ENCODE measurements around the gene ECSIT. TPM values are rescaled to one million over a fixed set of nuclear protein-coding genes. Genes with fewer than 3 reads are reported as not detected.

ECSIT gene
- total RNA-seq, 1 experiment from 2014 or later, result 64.7 TPM

- no peak overlapping the region for H3K27ac ChIP-seq (ENCODE audit: low read depth, low read length, poor library complexity, severe bottlenecking)
- no peak overlapping the region for H3K4me3 ChIP-seq (ENCODE audit: low read depth, low read length, poor library complexity, severe bottlenecking)
- H3K36me3 ChIP-seq (ENCODE audit: insufficient read depth, low read length, poor library complexity, severe bottlenecking), result peaks cover 4% of the 10 kb centered on the region
- no peak for DNase-seq (ENCODE audit: low spot score)
- POLR2A ChIA-PET (ENCODE audit: low non-redundant PET), result no interaction called here
- no TSS peak for BruUV-seq (replicated peaks)
- intact Hi-C loops (cut with micrococcal nuclease; ENCODE audit: unreplicated experiment), result no loop called here
- no peaks in the 10 kb centered on the region for H3K27me3 ChIP-seq (replicated peaks; ENCODE audit: insufficient read depth, low read depth, low read length, poor library complexity)
- TF ChIP-seq, protein P1, sequence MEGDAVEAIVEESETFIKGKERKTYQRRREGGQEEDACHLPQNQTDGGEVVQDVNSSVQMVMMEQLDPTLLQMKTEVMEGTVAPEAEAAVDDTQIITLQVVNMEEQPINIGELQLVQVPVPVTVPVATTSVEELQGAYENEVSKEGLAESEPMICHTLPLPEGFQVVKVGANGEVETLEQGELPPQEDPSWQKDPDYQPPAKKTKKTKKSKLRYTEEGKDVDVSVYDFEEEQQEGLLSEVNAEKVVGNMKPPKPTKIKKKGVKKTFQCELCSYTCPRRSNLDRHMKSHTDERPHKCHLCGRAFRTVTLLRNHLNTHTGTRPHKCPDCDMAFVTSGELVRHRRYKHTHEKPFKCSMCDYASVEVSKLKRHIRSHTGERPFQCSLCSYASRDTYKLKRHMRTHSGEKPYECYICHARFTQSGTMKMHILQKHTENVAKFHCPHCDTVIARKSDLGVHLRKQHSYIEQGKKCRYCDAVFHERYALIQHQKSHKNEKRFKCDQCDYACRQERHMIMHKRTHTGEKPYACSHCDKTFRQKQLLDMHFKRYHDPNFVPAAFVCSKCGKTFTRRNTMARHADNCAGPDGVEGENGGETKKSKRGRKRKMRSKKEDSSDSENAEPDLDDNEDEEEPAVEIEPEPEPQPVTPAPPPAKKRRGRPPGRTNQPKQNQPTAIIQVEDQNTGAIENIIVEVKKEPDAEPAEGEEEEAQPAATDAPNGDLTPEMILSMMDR (conservative IDR thresholded peaks at IDR 0.05; ENCODE audit: low read depth, low read length), result no peak
- no peak for TF ChIP-seq EZH2 (IDR thresholded peaks at IDR 0.05; ENCODE audit: borderline replicate concordance, low read depth, low read length, poor library complexity, severe bottlenecking)
- peaks cover 7% of the 10 kb centered on the region for H3K4me1 ChIP-seq (ENCODE audit: insufficient read depth, low read length, poor library complexity, severe bottlenecking)
- CTCF ChIA-PET, result no interaction called here
- H3K9me3 ChIP-seq (ENCODE audit: low read depth, low read length, poor library complexity, severe bottlenecking), result no peaks in the 10 kb centered on the region
These were observed 21.4 kb downstream of the ECSIT start for GRCh38 chr19:11507370-11508078.

DNA sequence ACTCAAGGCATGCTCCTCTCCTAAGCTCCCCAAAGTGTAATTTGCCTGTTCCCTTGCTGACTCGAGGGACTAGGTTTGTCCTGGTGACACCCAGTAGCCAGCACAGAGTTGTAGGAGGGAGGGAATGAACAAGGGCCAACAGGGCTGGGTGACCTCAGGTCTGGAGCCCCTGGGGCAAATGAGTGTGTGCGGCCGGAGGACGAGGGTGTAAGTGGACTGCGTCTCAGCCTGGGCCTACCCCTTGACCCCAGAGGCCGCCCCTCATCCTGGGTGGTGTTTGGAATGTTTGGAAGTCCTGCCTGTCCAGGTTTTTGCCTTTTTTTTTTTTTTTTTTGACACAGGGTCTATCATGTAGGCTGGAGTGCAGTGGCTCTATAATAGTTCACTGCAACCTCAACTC is 22.0 kb downstream of the ECSIT start:
- Histone ChIP-seq H3K27ac (ENCODE audit: low read depth, low read length, poor library complexity, severe bottlenecking) (no peak overlapping the region), H3K9me3 (ENCODE audit: low read depth, low read length, poor library complexity, severe bottlenecking) (no peaks in the 10 kb centered on the region), H3K4me3 (ENCODE audit: low read depth, low read length, poor library complexity, severe bottlenecking) (no peak overlapping the region), H3K36me3 (ENCODE audit: insufficient read depth, low read length, poor library complexity, severe bottlenecking) (peaks cover 4% of the 10 kb centered on the region), H3K4me1 (ENCODE audit: insufficient read depth, low read length, poor library complexity, severe bottlenecking) (peaks cover 7% of the 10 kb centered on the region), H3K27me3 (replicated peaks; ENCODE audit: insufficient read depth, low read depth, low read length, poor library complexity) (no peaks in the 10 kb centered on the region)
- intact Hi-C loops (cut with micrococcal nuclease; ENCODE audit: unreplicated experiment), result no loop called here
- no TSS peak for BruUV-seq (replicated peaks)
- POLR2A ChIA-PET (ENCODE audit: low non-redundant PET), result no interaction called here
- TF ChIP-seq, protein P1 (conservative IDR thresholded peaks at IDR 0.05; ENCODE audit: low read depth, low read length), result no peak
- TF ChIP-seq EZH2 (IDR thresholded peaks at IDR 0.05; ENCODE audit: borderline replicate concordance, low read depth, low read length, poor library complexity, severe bottlenecking), result no peak
- CTCF ChIA-PET, result no interaction called here
- no peak for DNase-seq (ENCODE audit: low spot score)

- peak overlapping the region; percentile 85 for H3K4me3 ChIP-seq (ENCODE audit: low read depth, low read length, poor library complexity, severe bottlenecking)
- intact Hi-C loops (cut with micrococcal nuclease; ENCODE audit: unreplicated experiment), result no loop called here
- peaks cover 7% of the 10 kb centered on the region for H3K4me1 ChIP-seq (ENCODE audit: insufficient read depth, low read length, poor library complexity, severe bottlenecking)
- H3K27ac ChIP-seq (ENCODE audit: low read depth, low read length, poor library complexity, severe bottlenecking), result peak overlapping the region; percentile 94
- no peak for TF ChIP-seq EZH2 (IDR thresholded peaks at IDR 0.05; ENCODE audit: borderline replicate concordance, low read depth, low read length, poor library complexity, severe bottlenecking)
- TF ChIP-seq, protein P1 (conservative IDR thresholded peaks at IDR 0.05; ENCODE audit: low read depth, low read length), result no peak
- CTCF ChIA-PET, result no interaction called here
- DNase-seq (ENCODE audit: low spot score), result no peak
- peaks cover under 1% of the 10 kb centered on the region for H3K36me3 ChIP-seq (ENCODE audit: insufficient read depth, low read length, poor library complexity, severe bottlenecking)
- no peaks in the 10 kb centered on the region for H3K9me3 ChIP-seq (ENCODE audit: low read depth, low read length, poor library complexity, severe bottlenecking)
- TSS peak; percentile 66 for BruUV-seq (replicated peaks)
- no peaks in the 10 kb centered on the region for H3K27me3 ChIP-seq (replicated peaks; ENCODE audit: insufficient read depth, low read depth, low read length, poor library complexity)
- POLR2A ChIA-PET (ENCODE audit: low non-redundant PET), result no interaction called here
These were observed 22.8 kb downstream of the ECSIT start for GRCh38 chr19:11506101-11506555.
